HG03442 (cell line): ENCODE data around the gene SOCS4.
A peak's percentile ranks its signal among the peaks of the same experiment; 100 is the strongest.
"Not testable (repeated sequence)": the region's sequence is repeated elsewhere in the genome, so short reads cannot be mapped to it uniquely, and the experiment has no call there.

Source experiments
- ATAC-seq: cut with Tn5 transposase; IDR thresholded peaks from one replicate; pipeline ENCODE4 v1.9.1; 2021; ENCODE audit warnings: mild to moderate bottlenecking, moderate library complexity; ENCODE audit not compliant: unreplicated experiment

Gene SOCS4

GRCh38 chr14:55026793-55027561 lies at the start of gene SOCS4, which contains the start of gene WDHD1:
TSS of gene SOCS4 (plus strand) at chr14:55027236. CDS start at chr14:55043042, 15,806 bp downstream.
TSS of gene WDHD1 (minus strand) at chr14:55027099. CDS start at chr14:55026787, 312 bp downstream.
- peak; percentile 89 for ATAC-seq

- no peak for ATAC-seq
These were observed 48.0 kb upstream of the SOCS4 start for GRCh38 chr14:54979039-54979438.

- ATAC-seq, result no peak
These were observed 45.3 kb upstream of the SOCS4 start for GRCh38 chr14:54981698-54982097.

- no peak for ATAC-seq
These were observed 41.9 kb upstream of the SOCS4 start for GRCh38 chr14:54985156-54985555.

GRCh38 chr14:55000381-55000780 lies 26.7 kb upstream of the SOCS4 start:
- no peak for ATAC-seq

GRCh38 chr14:55005071-55005470 lies 22.0 kb upstream of the SOCS4 start:
- ATAC-seq, result no peak

GRCh38 chr14:55015006-55015405 lies 12.0 kb upstream of the SOCS4 start:
- no peak for ATAC-seq

GRCh38 chr14:55019968-55020554 lies 7.0 kb upstream of the SOCS4 start:
- no peak for ATAC-seq

GRCh38 chr14:55024365-55024764 lies 2.7 kb upstream of the SOCS4 start:
- ATAC-seq, result not testable (repeated sequence)

GRCh38 chr14:55025948-55026347 lies 1.1 kb upstream of the SOCS4 start:
- ATAC-seq, result no peak

GRCh38 chr14:55026441-55026792 lies 619 bp upstream of the SOCS4 start:
- no peak for ATAC-seq

- no peak for ATAC-seq
These were observed 1.0 kb downstream of the SOCS4 start for GRCh38 chr14:55028066-55028465.

GRCh38 chr14:55028476-55028875 lies 1.4 kb downstream of the SOCS4 start:
- no peak for ATAC-seq

- no peak for ATAC-seq
These were observed 4.2 kb downstream of the SOCS4 start for GRCh38 chr14:55031190-55031589.

- ATAC-seq, result not testable (repeated sequence)
These were observed 11.0 kb downstream of the SOCS4 start for GRCh38 chr14:55037995-55038394.

GRCh38 chr14:55038708-55039107 lies 11.7 kb downstream of the SOCS4 start:
- ATAC-seq, result no peak

GRCh38 chr14:55043528-55043927 lies 16.5 kb downstream of the SOCS4 start:
- no peak for ATAC-seq

- ATAC-seq, result no peak
These were observed 18.1 kb downstream of the SOCS4 start for GRCh38 chr14:55045087-55045486.

- ATAC-seq, result no peak
These were observed 20.4 kb downstream of the SOCS4 start for GRCh38 chr14:55047301-55048053.

- no peak for ATAC-seq
These were observed 21.9 kb downstream of the SOCS4 start for GRCh38 chr14:55048900-55049436.

- ATAC-seq, result no peak
These were observed 24.1 kb downstream of the SOCS4 start for GRCh38 chr14:55051165-55051422.
